Right renal pelvis (tissue), 4 donors: ENCODE results near the gene UCHL3. TPM values are rescaled to one million over a fixed set of nuclear protein-coding genes. Genes with fewer than 3 reads are reported as not detected.
"Not testable (repeated sequence)": the region's sequence is repeated elsewhere in the genome, so short reads cannot be mapped to it uniquely, and the experiment has no call there.

ENCODE experiments used
- DNase-seq, 4 donors: peaks; one replicate each; pipeline ENCODE4 v3.0.0-alpha.2; 2013; ENCODE audit warnings: low read depth in 4 of 4, low spot score in 3 of 4, missing footprints in 1 of 4
- polyA plus RNA-seq, 4 donors: library from polyadenylated mRNA; unstranded; fragments of 120-200 nt; gene quantifications; one replicate each; pipeline ENCODE4 v1.2.1, GENCODE V29; 2013; ENCODE audit not compliant: insufficient read length in 4 of 4

UCHL3 gene
- polyA plus RNA-seq, 4 donors, result 32.8 to 45.1 (median 37.4) TPM

DNA sequence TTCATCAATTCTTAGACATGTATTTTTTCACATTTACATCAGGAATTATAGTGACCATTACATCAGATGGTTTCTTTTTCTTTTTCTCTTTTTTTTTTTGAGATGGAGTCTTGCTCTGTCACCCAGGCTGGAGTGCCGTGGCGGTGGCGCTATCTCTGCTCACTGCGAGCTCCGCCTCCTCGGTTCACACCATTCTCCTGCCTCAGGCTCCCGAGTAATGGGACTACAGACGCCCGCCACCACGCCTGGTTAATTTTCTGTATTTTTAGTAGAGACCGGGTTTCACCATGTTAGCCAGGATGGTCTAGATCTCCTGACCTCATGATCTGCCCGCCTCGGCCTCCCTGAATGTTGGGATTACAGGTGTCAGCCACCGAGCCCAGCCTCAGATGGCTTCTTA, 4.2 kb upstream of the UCHL3 start:
- DNase-seq, result not testable (repeated sequence)

DNA sequence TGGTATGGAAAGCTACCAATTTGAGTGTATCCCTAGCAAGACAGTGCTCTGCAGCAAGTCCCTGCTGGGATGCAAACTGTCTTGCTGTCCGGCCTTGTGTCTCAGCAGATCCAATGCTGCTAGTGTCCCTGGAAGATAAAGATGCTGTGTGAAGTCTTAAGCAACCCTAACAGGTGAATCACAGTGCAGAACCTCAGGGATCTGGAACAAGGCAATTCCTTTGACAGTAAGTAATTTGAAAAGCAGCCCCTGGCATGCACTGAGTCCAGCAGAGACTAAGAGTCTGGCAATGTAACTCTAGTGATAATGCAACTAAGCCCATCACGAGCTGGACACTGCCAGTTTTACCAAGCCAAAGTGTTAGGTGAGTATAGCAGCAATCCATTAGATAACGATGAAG, 1.7 kb upstream of the UCHL3 start:
- DNase-seq, result no peak

DNA sequence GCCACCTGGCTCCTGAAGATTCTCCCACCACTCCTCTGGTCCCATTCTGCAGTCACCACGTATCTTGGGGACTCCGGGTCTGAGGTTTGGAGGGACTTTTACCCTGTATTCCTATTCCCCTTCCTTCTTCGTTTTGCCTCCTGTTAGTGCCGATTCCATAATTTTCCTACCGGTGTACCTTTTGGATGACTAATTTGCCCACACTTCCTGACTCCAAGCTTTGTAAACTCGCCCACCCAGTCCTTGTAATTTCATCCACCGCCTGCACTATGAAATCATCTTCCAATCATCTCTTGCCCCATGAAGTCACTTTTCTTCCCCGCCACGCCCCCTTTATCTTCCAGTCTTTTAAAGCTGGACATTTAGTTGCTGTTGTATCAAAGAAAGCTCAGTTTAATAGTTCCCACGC, 572 bp downstream of the UCHL3 start:
- DNase-seq, result peak in 3 of 4 donors; percentile 12 to 28 (median 14)

DNA sequence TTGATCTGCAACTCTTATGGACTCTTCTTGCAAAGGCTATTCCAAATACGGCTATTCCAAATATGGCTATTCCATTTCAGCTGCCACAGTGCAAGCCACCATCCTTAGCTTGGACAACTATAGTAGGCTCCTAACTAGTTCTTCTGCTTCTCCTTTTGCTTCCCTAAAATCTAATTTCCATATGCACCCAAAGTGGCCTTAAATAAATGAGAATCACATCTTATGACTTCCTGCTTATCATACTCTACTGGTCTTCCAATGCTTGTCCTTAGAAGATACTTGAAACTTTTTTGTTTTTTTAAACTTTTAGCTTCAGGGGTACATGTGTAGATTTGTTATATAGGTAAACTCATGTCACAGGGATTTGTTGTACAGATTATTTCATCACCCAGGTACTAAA, 4.9 kb downstream of the UCHL3 start:
- DNase-seq, result no peak

DNA sequence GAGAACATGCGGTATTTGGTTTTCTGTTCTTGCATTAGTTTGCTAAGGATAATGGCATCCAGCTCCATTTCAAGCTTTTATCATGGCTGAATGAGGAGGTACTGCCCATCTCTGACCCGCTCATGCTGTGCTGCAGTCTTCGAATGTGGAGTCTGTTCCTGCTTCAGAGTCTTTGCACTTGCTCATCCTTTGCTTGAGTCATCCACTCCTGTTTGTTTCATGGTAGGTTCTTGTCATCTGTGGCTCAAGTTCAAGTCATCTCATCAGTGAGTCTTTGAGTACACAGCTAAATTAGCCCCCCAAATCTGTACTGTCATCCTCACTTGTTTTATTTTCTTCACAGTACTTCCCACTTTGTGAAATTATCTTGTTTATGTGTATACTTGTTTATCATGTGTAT, 5.4 kb downstream of the UCHL3 start:
- DNase-seq, result no peak

DNA sequence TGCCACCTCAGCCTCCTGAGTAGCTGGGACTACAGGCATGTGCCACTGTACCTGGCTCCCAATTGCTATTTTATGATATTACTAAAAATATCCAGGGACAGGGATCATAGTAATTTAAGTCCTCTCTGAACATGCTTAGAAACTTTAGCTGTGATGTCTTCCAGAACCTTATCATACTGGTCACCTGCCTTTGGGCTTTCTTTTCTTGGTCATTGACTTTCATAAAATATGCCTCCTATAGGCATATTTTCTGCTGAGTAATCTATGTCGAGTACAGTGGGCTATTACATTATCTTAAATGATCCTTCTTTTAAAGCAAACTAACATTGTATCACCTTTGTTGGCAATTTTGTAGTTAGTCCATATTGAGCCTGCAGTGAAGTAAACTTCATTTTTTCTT, 6.2 kb downstream of the UCHL3 start:
- DNase-seq, result no peak

DNA sequence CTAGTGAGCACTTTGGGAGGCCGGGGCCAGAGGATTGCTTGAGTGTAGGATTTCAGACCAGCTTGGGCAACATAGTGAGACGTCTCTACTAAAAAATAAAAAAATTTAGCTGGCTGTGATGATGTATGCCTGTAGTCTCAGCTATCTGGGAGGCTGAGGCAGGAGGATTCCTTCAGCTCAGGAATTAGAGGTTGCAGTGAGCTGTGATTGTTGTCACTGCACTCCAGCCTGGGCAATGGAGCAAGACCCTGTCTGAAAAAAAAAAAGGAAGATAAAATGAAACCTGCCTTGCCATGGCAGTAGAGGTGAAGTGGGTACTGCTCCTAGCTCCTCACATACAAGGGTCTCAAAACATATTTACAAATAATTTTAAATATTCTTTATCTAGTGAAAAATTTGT, 7.4 kb downstream of the UCHL3 start:
- DNase-seq, result no peak

DNA sequence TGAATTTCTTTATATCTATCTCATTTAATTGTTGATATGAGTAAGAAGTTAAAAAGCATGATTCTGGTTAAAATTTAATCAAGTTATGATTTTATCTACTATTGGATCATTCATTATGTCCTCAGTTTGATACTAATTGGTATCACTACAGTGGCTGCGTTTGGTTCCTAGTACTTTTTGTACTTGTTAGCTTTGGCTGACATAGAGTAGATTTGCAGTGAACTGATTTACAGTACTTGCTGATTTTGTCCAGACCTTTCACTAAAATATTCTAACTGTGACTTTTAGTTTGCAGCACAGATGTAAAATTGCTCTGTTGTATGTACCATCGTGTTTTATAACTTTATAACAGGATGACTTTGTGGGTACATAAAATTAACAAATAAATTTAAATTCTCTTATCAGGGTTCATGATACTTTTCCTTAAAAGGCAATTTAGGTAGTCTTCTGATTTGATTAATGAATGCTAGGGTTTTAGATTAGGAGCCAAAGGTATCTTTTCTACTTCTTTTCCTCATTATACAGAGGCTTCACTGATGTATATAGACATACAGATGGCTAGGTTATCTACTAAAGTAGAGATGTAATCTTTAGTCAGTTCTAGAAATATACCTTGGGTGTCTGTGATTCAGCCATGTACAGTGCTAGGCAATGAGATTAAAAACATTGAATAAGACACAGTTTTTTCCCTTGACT, 8.7 kb downstream of the UCHL3 start:
- DNase-seq, result no peak

DNA sequence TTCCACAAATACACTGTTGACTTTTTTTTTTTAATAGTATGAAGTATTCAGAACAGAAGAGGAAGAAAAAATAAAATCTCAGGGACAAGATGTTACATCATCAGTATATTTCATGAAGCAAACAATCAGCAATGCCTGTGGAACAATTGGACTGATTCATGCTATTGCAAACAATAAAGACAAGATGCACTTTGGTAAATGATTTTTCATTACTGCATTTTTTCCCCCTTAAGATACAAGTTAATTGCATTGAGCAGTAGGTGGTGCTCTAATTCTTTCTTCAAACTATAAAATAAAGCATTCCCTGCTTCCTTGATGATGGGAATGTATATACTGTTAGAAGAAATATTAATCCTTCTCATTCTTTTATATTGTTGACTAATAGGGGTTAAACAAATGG, 17.1 kb downstream of the UCHL3 start:
- DNase-seq, result peak in 2 of 4 donors; percentile 5 to 8

DNA sequence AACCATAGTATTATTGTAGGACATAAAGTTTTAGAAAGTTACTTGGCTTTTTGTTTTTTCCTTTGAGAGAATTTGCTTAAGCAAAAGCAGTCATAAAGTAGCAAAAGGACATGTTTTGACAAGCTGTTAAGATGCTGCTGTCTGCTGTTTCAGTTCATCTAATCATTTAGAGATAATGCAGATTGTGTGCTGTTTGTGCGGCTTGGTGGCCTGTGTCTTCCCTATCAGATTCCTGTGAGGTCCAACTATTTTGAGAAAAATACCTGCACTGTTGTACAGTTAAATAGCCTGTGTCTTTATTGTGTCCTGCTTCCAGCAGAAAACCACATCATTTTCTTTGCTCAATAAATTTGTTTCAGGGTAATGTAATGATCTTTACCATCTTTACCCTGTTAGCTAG, 20.0 kb downstream of the UCHL3 start:
- DNase-seq, result no peak

DNA sequence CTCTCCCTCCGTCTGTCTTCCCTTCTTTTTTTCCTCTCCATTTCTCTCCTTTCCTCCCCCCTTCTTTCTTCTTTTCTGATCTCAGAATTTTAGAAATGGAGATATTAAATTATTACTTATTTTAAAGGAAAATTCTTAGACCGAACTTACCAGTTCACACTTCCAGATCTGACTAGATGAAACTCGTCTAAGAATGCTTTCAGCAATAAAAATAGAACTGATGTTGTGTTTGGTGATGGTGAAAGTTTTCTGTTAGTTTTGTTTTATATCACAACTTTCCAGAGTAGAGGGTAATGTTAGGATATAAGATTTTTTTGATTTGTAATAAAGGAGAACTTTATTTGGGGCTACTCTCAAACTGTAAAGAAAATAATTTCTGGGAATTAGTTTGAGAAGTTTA, 29.9 kb downstream of the UCHL3 start:
- no peak for DNase-seq

DNA sequence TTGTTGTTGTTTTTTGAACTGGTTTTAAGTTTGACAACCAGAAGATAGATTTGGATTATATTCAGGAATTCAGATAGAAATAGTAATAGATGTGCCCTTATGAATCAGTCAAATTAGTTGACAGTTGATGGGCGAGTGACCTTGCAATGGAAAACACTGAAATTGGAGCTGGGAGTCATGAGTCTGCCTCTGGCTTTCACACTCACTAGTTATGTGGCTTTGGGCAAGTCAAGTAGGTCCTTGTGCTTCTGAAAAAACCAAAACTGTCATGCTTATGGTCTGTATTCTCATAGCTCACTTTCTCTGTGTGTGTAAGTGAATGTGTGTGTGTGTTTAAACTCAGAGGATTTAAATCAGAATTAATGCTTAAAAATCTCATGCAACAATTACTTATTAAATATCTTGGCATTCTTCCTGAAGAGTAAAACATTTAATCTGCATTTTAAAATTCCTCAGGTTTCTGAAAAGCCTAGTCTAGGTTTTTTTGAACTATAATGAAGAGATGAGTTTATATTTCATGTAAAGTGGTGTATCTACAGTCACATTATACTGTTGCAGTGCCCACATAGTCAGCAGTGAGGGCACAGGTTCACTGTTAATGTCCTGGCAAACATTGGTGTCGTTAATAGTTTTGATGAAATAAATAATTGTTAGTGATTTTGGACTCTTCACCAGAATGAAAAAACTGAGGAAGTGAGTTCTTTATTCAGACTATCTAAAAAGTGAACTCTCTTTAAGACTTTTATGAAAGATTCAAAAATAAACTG, 32.5 kb downstream of the UCHL3 start:
- DNase-seq, result no peak

DNA sequence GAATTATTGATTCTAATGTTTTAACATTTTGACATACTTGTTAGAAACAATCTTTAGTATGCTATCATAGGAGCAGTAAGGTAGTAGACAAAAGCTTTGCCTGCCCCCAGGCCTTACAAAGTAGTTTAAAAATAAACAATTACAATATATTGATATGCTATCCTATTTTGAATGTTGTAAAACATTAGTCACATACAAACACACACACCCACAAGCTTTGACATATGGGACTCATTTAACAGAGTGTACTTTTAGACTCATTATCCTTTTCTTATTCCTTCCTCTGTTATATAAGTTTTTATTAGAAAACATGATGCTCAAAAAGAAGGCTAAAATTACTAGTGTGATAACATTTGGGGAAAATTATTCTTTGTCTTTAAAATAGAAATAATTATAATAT, 33.5 kb downstream of the UCHL3 start:
- DNase-seq, result no peak

DNA sequence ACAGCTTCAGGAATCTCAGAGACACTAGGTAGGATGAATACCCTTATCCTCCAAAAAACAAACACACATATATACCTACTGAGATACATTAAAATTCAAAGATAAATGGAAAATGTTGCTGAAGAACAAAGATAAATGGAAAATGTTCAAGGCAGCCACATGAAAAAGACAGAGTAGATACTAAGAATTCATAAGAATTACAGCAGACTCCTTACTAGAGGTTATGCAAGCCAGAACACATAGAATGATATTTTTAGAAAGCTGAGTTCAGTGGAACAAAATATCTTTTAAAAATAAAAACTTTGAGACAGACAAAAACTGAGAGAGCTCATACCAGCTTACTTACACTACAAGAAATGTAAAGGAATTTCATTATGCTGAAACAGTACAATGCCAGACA, 35.6 kb downstream of the UCHL3 start:
- DNase-seq, result no peak

DNA sequence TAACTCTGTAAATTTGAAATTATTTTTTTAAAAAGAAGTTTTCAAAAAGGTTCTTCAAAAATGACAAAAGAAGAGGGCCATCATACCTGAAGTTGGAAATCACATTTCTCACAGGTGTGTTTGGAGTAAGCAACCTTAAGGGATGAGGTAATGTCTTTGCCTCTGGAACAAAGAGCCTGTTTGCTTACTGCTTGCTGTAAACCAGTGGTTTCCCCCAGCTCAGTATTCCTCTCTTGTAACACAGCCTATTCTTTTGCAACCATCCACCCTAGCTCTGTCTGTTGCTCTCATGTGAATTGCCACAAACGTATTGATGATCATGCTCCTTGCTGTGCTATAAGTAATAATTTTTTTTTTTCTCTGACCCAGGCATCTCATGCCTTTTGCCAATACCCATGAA, 38.1 kb downstream of the UCHL3 start:
- no peak for DNase-seq

DNA sequence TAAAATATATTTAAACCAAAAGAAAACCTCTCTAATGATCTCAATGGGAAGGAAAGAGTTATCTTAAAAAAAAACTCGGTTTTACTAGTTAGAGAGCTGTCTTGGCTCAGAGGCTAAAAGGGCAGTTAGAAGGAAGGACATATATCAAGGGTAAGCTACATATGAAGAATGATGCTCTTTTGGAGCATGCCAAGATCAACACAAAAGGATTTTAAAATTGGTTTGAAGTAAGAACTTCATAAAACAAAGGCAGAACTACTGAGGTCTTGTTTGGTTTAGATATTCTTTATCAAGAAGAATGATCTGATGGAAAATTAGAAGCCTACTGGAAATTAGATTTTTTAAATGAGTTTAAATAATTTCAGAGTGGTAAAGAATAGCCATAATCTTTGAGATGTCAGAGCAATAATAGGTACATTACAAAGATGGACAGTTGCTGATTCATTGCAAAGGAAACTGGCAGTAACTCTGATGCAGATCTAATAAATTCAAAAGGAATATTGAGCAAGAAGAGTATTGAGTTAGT, 47.1 kb downstream of the UCHL3 start:
- no peak for DNase-seq

DNA sequence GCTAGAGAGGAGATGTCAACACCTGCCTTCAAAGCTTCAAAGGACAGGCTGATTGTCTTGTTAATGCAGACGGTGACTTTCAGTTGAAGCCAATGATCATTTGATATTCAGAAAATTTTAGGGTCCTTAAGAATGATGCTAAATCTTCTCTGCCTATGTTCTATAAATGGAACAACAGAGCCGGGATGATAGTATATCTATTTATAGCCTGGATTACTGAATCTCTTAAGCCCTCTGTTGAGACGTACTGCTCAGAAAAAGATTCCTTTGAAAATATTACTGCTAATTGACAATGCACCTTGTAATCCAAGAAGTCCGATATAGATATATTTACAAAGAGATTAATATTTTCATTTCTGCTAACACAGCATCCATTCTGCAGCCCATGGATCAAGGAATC, 50.8 kb downstream of the UCHL3 start:
- no peak for DNase-seq

DNA sequence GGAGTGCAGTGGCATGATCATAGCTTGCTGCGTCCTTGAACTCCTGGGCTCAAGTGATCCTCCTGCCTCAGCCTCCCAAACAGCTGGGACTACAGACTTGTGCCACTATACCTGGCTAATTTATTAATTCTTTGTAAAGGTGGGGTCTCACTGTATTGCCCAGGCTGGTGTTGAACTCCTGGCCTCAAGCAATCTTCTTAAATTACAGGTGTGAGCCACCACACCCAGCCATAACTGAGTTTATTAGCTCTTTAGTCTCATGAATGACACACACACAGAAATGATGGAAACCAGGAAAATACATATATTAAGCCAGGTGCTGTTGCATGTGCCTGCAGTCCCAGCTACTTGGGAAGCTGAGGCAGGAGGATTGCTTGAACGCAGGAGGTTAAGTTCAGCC, 53.4 kb downstream of the UCHL3 start:
- no peak for DNase-seq

DNA sequence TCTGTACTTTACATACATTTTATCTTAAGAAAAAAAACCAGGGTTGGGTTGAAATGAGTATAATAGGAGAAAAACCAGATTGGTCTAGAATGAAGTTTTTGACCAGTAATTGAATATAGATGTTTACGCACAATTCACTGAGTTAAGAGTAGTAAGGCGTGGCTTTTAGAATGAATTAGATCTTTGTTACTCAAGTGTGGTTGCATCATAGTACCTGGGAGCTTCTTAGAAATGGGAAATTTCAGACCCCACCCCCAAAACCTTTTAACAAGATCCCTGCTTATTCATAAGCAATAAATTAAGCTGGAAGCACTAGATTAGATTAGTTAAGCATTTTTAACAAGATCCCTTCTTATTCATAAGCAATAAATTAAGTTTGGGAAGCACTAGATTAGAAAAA, 57.9 kb downstream of the UCHL3 start:
- DNase-seq, result no peak

DNA sequence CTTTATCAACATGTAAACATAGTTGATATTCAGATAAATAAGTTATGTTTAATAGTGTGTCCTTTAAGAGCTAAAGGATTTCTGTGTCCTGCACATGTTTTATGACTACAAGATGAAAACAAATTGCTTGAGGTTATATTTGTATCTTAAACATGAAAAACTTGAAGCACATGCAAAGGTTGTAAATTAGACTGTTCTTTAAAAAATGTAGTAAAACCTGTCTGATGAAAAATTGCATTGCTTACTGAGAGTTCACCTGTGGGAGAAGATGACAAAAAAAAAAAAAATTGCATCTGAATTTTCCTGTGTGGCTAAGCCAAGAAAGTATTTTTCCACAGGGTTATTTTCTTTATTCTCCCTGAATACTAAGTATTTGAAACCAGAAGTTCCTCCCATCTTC, 60.9 kb downstream of the UCHL3 start:
- DNase-seq, result no peak

DNA sequence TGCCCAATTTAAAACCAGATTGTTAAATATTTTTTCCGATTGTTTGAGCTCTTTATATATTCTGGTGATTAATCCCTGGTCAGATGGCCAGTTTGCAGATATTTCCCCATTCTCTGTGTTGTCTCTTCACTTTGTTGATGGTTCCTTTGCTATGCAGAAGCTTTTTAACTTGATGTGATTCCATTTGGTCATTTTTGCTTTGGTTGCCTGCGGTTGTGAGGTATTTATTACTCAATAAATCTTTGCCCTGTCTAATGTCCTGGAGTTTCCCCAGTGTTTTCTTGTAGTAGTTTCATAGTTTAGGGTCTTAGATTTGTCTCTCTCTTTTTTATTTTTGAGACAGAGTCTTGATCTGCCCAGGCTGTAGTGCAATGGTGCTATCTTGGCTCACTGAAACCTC, 62.8 kb downstream of the UCHL3 start:
- no peak for DNase-seq

DNA sequence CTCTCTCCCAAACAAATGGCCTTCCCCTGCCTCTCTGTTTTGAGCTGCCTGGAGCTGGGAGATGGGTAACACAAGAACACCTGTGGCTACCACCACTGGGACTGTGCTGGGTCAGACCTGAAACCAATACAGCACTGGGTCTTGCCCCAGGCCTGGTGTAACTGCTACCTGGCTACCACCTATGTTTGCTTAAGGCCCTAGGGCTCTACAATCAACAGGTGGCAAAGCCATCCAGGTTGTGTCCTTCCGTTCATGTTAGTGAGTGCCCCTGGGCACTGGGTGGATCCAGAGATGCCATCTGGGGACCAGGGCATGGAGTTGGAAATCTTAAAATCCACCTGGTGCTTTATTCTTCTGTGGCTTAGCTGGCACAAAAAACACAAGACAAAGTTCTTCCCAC, 67.6 kb downstream of the UCHL3 start:
- DNase-seq, result no peak
